Measurements from ENCODE around the gene NECTIN1.

Gene NECTIN1

DNA sequence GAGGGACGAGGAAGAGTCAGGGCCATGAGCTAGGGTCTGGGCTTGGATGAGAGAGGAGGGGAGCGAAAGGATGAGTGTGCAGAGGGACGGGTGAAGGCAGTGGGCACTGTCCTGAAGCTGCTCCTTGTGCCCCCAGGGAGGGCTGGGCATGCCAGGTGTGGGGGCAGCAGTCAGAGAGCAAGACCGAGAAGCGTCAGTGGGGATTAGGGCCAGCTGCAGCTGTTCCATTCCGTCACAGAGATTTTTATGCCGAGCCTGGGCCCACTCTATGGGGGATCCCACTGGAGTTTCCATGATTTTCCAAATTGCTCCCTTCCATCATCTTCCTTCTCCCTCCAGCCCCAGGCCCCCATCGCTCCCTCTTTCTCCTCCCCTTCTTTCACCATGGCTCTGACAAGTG lies 93.2 kb downstream of the NECTIN1 start:
- DNase-seq, result no peak

DNA sequence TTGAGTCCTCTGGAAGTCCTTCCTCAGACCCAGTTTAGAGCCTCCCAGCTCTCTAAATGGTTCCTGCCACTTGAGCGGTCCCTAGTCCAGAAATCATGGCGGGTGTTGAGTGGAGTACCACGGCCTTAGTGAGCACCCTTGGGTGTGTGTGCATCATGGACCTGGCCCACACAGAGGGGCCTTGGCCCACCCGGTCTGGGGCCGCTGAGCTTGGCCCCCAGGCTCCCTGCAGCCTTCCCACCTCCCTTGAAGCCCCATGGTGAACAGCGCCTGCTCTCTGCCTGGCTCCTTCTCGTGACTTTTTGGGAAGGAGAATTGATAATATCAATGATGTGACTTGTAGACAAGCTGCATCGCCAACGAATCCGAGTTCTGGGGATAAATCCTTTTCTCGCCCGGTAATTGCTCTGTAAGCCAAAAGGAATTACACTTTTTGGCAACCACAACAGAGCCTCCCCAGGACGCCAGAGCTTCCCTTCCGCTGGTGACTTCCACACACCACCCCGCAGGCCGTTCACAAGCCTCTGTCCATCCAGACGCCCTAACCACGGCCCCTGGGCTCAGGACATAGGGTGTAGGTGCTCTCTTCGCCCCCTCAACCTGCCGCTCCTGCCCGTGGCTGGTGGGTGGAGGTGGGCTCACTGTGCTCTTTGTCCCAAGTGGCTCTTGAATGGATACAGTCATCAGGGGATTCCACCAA lies 93.8 kb downstream of the NECTIN1 start:
- no peak for DNase-seq

DNA sequence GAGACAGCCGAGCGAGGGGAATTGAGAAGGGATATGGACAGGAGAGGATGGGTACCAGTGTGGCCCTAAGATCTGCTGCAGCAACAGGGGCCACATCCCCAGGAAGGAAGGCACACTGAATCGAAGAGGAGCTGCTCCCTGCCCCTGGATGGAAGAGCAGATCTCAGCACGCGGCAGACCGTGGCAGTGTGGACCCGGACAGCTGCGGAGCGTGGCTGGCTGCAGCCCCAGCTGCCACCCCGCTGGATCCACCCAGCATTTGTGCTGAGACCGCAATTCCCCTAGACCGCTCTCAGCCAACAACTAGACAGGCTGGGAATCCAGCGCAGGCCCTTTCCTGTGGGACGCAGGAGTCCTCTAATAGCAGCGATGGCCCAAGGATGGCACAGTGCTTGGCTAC lies 94.7 kb downstream of the NECTIN1 start:
- no peak for DNase-seq

DNA sequence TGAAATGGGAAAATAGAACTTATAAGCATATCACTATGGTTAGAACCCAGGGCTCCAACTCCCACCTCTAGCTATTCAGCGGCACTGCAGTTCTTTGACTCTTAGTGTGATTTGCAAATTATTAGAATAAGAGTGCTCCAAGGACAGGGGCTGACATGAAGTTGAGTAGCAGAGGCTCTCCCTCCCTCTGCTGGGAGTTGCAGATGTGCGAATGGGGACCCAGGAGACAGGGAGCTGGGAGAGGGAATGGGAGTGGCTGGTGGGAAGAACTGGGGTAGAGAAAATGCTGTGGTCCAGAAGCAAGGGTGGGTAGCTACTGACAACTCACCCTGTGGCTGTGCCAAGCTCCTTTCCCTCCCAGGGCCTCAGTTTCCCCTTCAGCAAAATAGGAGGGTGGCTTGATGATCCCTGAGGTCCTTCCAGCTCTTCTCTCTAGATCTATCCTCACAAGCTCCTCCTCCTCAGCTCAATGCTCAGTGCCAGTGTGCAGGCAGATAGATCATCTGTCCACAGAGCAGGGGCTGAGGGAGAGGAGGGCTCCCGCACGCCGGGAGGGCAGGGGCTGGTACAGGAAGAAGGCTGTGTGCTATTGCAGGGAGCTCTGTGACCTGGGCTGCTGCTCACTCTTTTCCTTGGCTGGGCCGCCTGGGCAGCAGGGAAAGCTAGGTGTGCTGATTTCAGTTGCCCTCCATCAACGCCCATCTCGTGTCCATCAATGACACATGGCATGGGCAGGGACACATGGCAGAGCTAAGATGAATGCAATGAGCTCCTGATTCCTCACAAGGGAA lies 99.0 kb downstream of the NECTIN1 start:
- DNase-seq, result no peak

DNA sequence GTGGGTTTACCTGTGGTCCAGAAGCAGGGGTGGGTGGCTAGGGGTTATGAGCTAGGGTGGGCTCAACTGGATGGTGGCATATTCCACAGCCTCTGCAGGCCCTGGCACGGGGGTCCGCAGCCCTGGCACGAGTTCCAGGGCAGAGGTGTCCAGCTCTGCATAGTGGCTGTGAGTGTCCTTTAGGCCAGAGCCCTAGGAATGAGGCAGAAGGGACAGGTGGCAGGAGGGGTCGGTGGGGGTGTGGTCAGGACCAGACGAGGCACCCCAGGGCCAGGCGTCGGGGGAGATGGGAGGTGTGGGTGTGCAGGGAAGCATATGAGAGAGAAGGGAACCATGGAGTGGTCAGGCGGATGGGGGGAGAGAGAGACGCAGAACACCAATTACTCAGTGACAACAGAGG lies 99.9 kb downstream of the NECTIN1 start:
- no peak for DNase-seq

DNA sequence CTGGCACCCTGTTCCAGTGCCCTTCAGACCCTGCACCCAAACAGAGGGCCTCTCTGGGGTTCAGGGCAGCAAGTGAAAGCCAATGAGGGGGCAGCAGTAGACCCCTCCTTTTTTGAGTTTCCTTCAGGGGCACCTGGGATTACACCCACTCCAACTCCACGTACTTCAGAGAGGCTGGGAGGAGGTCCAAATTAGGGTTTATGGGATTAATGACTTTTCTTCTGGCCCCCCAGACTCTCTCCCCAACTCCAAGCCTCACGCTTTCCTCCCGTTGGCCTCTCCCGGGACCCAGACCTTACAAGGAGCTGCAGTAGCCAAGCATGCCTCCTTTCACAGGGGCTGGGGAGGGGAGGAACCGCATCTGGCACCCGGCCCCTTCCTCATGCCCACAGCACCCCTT lies 101.7 kb downstream of the NECTIN1 start:
- no peak for DNase-seq

DNA sequence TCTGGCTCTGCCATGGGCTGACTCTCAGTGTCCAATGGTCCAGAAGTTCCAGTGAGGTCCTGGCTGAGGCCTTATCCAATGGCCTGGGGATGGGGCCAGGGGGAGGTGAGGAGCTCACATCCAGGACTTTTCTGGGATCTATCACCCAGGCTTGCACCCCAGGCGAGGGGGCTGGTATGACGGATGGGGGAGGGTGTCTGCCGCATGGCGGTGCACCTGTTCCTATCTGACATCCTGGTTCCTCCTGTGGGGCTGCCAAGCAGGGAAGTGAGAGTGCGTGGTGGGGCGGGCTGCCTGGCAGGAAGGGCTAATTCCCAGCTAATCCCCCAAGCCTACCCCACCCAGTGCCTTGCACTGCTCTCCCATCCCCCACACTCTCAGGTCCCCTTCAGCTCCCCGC lies 102.1 kb downstream of the NECTIN1 start:
- no peak for DNase-seq

DNA sequence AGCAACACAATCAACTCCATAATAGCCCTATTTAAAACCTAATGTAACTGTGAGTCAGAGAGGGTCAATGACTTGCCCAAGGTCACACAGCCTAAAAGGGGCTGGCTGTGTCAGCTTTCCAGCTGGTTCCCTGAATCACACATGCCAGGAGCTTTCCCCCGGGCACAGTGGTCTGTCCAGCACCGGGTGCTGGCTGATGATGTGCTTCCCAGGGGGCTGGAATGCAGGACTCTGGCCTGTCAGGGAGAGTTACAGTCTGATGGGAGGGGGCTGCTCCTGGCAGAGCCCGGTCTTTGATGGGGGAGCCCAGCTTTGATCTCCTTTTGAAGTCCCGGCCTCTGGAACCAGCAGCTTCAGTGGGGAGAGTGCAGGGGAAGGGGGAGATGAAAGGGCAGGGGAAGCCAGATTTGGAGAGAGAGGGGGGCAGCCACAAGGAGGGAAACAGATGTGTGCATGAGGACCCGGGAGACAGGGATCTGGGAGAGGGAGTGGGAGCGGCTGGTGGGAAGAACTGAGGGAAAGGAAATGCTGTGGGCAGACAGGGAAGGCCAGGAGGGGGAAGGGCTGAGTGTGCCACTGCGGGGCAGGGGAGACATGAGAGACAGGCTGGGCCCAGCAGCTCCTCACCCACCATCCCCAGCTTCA lies 102.7 kb downstream of the NECTIN1 start:
- DNase-seq, result no peak

DNA sequence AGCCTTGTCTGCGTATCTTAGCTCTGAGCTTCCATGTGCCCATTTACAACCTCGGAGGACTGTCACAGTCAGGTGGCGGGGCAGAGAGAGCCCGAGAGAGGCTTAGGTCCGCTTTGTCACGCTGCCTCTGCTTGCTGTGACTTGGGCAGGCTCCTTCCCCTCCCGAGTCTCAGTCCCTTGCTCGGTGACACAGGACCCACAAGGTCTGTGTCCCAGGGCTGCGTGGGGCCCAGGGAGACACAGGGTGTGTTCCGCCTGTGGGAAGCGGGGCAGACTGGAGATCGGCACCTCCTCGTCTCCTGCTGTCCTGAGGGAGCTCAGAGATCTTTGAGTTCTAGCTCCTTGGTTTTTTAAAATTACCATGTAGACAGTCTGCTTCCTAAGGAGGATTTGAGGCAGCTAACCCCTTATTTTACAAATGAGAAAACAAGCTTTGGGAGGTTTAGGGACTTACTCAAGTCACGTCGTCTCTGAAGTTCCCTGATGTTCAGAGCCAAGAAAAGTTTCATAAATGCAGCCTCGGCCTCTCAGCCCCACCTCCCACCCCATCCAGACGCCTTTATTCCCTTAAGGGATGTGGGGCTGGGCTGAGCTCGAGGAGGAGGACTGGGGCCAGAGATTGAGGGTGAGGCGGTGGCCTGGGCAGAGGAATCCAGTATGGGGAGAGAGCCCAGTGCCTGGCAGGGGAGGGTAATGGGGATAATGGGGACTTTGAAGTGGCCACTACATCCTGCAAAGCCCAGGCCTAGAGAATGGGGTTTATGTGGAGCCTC lies 103.6 kb downstream of the NECTIN1 start:
- DNase-seq, result no peak

DNA sequence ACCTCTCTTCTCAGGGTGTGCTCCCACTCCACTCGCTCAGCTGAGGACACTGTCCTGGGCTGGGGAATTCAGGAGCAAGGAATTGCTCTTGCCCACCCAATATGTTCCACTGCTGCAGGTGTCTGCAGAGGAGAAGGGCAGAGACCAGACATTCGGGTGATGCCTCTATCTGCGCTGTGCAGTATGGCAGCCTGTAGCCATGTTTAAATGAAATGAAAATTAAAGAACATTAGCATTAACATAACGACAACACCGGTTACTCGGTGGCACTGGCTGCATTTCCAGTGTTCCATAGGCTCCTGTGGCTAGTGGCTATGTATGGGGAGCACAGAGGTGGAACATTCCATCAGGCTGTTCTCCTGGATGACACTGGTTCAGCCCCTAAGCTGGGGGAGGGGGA lies 104.4 kb downstream of the NECTIN1 start:
- no peak for DNase-seq

DNA sequence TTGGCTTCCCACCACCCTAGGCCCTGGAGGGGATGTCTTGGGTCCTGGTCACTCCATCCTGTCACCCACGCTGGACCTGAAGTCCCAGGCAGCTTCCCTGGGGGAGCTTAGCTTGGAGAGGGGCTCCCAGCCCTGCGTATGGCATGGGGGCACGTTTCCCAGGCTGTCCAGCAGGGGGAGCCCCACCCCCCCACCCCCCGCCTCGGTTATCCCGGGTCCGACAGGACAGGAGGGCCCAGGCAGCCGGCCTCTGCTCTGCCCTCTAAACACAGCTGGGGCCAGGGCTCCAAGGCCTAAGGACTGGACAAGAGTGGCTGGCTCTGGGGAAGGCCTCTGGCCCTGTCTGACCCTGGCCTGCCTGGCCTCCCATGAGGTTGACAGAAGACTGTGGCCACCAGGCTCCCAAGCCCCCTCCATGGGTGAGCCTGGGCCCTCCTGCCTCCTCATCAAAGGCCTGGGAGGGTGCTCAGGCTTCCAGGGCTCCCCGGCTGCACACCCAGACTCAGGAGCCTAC lies 104.8 kb downstream of the NECTIN1 start:
- DNase-seq, result peak in 1 of 3 donors; percentile 40

DNA sequence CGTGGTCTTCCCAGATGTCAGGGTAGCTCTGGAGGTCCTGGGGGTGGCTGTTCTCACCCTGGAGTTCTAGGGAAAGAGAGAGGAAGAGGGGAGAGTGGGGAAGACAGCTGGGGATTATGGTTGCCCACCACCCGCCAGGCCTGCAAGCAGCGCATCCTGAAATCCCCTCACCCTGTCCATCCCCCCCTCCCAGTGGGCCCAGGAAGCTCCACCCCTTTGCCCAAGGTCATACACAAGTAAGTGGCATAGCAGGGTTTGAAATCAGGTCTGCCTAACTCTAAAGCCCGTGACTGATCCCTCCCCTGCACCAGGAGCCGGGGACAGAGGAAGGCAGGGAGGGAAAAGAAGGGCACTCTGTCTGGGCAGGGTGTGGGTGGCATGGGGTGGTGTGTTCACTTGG lies 105.3 kb downstream of the NECTIN1 start:
- no peak for DNase-seq

DNA sequence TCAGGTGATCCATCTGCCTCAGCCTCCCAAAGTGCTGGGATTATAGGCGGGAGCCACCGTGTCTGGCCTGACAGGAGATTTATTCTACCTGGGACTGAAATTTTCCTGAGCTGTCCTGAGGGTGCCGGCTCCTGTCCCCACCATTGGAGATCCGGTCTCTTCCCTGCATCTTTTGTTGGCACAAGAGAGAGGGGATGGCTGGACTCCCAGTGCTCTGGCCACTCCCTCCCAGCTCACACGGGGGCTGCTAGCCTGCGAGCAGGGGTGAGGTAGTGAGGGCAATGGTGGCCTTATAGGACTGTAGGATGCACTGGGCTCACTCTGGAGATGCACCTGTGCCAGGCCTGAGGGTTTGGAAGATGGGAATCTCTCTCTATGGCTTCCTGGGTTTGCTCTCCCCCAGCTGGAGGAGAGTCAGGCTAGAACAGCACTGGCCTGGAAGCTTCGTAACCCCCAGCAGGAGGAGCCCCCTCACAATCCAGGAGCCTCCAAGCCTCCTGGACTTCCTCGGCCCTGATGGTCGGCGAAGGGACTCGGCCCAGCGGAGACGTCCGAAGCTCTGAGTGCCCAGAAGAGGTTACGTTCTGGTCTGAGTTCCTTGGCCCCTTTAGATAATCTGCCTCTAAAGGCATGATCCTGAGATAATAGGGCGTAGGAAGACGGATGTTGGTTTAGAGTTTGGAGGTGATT lies 106.4 kb downstream of the NECTIN1 start:
- no peak for DNase-seq

DNA sequence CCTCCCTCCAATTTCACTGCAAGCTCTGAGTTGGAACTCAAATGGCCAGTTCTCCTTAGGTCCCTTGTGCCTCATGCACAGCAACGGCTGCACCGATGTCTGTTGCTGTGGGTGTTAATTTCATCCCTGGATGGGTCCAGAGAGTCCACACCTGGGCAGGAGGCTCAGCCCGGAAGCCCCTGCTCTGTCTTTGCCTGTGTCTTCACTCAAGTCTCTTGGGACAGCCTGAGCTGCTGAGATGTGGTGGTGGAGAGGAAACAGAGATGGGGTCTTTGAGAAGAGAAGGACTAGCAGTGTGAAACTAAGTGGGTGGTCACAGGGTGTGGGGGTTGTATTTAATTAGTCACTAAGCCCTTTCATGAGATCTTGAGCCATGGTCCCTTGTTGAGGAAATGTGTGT lies 109.3 kb downstream of the NECTIN1 start:
- no peak for DNase-seq

DNA sequence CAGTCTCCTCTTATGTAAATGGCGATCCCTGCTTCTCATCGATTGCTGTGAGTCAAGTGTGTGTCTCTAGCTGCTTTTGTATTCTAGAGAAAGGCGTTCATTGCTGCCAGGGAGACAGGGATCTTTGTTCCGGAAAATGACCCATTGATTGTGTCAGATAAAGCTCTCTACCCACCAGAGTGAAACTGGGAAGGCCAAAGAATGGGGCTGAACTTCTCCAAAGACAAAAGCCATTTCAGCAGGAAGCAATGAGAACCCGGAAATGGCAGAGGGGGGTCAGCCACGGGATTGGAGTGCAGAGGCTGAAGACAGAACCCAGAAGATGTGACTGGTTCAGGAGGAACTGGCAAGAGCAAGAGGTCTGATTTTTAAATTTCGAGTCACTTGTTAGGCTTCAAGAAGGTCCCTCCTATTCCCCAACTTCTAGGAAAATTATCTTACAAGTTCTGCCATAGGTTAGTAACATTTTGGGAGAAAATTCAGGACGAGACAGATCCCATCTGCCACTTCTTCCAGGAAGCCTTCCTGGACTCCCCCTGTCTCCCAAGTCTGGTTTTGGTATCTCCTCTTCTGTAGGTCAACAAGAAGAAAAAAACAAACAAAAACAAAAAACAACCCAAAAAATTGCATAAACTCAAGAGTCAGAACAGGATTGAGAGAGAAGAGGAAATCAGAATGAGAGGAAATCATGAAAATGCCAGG lies 110.6 kb downstream of the NECTIN1 start:
- DNase-seq, result peak; percentile 92 to 96 (median 95)

DNA sequence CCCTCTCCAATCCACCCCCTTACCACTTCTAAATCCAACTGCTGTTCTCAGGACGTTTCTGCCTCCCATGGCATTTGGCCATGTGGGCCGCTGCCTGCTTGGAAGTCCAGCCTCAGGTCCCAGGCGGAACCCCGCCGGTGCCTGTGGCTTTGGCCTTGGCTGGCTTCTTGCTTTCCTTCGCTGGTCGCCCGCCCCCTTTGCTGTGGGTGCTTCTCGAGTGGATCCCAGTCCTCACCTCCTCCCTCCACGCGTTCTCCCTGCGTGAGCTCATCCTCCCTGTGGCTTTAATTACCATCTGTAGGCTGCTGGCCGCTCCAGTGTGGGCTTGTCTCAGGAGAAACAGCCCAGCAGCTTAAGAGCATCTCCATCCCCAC lies 111.7 kb downstream of the NECTIN1 start:
- no peak for DNase-seq

DNA sequence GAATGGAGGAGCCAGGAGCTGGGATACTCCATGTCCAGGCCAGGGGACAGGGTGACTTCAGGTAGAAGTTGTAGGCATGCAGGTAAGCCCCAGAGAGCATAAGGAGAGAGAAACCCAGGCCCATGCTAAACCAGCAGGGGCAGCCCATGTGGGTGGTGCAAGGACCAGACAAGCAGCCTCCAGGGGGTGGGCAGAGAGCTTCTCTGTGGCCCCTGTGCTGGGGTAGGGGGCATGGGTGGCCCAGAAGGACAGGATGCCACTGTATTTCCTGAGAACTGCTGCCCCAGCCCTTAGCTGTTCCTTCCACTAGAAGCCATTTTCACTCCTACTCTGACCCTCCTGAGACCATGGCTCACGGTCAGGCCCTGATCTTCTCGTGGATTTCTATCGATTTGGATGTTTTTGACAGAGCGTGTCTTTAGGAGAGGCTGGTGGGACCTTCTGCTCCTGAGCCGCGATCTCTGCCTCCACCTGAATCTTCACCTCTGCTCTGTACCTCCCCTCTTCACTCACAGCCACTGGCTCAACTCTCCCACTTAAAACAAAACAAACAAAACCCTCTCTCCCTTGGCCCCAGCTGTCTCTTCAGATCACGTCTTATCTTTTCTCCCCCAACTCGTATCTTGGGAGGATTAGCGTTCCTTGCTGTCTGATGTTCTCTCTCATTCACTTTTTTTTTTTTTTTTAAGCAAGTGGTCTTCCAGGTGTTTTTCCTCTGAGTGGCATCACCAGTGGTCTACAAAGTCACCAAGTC lies 112.2 kb downstream of the NECTIN1 start:
- DNase-seq, result no peak

DNA sequence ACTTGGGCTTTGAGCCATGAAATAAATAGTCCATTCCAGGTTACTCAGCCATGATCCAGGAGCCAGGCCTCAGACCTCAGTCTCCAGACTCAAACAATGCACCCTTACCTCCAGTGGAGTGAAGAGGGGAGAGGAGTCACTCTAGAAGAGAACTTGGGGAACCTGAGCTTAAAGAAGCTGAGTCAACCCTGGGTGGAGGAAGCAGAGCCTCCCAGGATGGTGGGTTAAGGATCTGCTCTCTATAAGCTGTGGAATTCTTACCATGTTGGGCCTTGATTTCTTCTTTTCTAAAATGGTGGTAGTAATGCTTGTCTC lies 113.2 kb downstream of the NECTIN1 start:
- peak in 1 of 3 donors; percentile 31 for DNase-seq

DNA sequence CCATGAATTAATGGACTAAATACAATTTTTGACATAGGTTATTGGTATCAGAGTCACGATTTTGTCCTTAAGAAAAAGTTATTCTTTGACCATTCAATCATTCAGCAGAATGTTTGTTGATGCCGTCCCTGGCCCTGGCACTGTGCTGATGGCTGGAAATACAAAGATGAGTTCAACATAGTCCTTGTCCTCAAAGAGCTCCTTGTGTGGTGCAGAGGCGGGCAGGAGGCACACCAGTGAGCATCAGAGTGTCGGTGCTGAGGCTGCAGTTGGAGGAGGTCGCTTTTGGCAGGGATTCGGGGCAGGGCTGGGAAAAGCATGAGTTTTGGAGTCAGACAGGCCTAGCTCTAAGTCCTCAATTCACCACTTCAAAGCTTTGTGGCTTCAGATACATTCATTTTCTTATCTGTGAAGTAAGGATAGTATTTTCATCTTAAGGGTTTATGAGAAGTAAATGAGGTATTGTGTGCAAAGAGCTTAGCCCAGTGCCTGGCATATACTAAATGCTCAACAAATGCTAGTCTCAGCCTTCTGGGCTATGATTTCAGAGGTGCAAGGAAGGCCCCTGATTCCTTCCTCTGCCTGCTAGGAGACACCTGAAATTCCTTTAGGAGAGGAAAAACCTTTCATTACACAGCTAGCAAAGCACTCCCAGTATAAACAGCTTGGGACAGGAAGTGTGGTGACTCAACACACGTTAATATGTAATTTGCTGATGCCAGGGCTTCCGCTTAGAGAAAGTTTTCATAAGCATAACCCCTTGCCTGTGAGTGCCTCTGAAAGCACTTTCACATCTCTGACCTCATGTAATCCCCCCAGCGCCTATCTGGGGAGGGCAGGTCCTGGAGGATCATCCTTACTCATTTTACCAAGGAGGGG lies 113.8 kb downstream of the NECTIN1 start:
- DNase-seq, result peak; percentile 72 to 86 (median 83)

Data from suppressor macrophage treated with lipopolysaccharide for 1 hour (primary cell).